GM19025 (cell line): ENCODE results near the gene ALOX5AP.
A peak's percentile ranks its signal among the peaks of the same experiment; 100 is the strongest.

ENCODE experiments used
- ATAC-seq: cut with Tn5 transposase; IDR thresholded peaks from one replicate; pipeline ENCODE4 v1.9.1; 2021; ENCODE audit warnings: mild to moderate bottlenecking, low read depth, moderate library complexity; ENCODE audit not compliant: unreplicated experiment

The ALOX5AP gene

GRCh38 chr13:30791354-30792001 is 56.1 kb downstream of the ALOX5AP start:
- ATAC-seq, result no peak

GRCh38 chr13:30792285-30793000 is 57.1 kb downstream of the ALOX5AP start:
- ATAC-seq, result no peak

DNA sequence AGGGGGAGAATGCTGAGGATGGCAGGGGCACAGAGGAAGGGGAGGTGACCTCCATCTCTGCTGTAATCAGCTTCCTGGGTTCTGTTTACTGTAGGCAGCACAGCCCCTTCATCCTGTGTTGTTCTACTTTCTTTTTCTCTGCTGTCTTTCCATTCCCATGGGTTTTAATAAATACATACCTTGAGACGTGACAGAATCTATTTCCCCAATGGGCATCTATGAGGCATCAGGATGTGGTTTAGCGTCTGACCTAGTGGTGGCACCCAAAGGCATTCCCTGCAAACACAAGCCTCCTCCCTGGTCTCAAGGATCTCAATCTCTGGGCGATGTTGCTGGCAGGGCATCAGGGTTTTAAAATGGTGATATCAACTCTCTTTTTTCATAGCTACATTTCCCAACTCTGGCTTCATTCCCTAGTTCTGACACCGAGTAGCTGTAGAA is 60.8 kb downstream of the ALOX5AP start:
- no peak for ATAC-seq

DNA sequence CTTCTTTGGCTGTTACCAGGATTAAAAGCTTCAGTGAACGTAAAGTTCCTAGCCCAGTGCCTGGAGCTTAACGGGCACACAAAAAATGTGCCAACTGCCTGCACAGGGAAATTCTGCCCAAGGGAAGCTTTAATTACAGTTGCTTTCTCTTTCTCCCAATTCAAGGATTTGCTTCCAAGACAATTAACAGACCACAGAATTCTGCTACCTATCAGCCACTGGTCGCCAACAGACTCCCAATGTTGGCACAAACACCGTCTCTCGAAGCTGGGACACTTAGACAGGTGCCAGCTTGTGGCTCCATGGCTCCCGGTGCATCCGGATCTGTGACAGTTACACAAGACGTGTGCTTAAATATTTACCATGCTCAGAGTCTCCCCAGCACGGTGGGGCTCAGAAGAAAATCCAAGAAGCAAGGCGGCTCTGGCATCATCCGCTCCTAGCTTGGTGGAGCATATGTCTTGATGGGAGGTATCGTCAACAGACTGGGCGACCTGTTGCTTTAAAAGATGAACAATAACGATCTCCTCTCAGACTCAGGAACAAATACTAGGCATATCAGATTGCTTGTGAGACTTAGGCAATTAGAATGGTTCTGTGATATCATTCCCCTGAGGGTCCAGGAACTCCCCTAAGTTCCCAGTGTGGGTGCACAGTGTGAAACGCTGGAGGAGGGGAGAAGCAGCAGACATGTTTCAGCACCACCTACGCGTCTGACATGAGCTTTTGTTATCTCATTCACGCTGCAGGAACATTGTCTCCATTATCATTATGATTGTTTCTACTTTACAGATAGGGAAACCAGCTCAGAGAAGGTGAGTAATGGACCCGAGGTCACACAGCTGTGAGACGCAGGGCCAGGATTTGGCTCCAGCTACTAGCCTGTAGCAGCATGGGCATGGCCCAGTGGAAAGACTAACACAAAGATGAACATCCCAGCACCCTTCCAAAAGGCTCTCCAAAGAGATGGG is 61.6 kb downstream of the ALOX5AP start:
- no peak for ATAC-seq

DNA sequence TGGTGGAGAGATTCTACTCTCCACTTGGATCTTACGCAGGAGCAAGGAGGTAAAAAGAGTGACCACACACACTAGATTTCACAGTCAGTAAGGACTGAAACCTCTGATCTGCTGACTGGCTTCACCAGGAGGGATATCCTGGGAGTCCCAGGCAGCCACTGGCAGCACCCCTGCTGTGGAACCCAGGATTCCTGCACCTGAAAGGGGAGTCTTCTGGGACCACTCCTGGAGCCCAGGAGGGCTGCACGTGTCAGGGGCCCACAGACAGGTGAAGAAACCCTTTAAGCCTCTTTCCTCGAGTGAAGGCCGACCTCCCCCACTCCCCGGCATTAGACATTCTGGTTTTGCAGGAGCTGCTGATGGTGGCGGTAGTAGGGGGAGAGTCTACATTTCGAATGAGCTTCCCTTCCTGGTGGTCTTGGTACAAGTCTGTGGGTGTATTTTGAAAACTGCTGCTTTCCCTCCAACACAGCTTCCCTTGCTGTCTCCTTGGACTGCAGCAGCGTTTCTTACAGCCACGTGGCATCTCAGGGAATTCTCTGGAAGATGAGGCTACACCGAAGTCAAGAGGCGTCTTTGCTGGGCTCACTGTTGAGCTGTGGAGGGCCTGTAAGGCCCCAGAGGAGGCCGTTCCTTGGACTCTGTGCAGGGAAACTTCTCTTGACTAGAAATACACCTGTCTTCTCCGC is 62.6 kb downstream of the ALOX5AP start:
- no peak for ATAC-seq

- ATAC-seq, result no peak
Measured at GRCh38 chr13:30798776-30799355, 63.5 kb downstream of the ALOX5AP start.

DNA sequence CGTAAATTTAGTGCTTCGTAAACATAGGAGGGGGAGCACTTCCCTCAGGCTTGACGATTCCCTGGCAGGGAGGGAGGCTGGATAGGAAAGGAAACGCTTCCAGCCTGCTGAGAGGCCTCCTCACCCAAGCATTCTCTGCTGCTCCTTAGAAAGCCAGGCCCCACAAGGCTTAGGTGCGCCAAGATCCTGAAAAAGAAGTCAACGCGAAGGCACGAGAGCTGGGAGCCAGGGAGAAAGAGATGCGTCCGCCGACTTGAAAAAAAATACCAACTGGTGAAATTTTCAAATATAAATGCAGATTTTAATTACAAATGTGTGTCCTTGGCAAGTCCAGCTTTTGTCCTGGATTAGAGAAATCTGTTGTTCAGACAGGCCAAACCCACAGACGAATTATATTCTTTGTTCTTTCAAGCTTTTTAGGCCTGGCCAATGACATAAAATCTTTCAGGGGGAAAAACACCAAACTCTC is 64.0 kb downstream of the ALOX5AP start:
- ATAC-seq, result no peak

- ATAC-seq, result no peak
Measured at GRCh38 chr13:30800107-30800506, 64.8 kb downstream of the ALOX5AP start.

GRCh38 chr13:30802501-30802900 is 67.2 kb downstream of the ALOX5AP start:
- no peak for ATAC-seq

DNA sequence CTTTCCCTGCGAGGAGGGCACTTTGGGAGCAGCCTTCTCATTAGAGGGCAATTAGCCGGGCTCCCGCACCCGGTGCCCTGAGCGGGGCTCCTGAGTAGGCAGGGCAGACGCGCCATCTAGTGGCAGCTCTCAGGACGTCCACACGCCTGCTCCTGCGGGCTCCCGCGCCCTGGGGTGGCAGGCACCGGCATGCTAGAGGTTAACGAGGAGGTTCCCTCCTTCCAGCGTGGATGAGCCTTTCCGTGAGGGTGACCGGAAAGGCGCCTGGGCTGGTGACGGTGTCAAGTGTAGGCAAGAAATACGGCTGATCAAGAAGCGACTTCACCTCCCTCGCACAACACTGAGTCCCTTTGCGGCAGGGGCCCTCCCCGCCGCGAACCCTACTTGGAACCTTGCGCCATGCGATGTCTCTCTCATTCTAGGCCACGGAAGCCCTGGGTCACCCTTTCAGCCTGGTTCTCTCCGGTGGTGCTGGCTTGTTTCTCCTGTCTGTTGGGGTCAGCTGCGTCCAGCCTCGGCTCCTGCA is 67.7 kb downstream of the ALOX5AP start:
- peak; percentile 91 for ATAC-seq

DNA sequence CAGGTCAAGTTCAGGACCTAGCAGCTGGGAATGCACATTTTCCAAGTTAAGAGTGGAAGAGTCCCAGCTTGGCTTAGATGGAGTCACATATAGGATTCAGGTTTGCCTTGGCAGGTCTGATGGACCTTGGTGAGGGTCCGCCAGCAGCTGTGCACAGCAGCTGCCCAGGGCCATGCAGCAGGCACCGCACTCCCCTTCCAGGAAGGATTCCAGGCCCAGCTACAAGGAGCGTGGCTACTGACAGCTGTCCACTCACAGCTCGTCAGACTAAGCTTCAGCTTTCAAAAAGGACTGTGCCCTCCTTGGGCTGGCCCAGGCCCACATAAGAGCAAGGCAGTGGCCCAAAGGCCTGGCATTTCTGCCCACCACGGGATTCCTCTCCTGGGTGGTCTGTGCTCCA is 68.4 kb downstream of the ALOX5AP start:
- ATAC-seq, result no peak

- no peak for ATAC-seq
Measured at GRCh38 chr13:30804474-30804873, 69.1 kb downstream of the ALOX5AP start.

DNA sequence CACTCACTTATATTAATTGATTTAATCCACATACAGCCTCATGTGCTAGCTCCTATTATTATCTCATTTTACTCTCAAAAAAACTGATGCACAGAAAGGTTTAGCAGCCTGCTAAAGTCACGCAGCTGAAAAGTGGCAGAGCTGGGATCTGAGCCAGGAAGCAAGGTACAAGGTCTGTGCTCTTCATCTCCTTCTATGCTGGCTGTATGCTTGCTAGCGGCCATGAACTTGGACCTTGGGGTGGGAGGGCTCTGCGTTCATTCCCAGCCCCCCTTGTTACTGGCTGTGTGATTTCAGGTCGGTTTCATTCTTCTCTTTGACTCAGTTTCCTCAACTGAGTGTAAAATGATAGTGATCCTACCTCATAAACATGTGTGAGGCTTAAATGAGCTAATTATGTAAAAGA is 69.8 kb downstream of the ALOX5AP start:
- no peak for ATAC-seq

DNA sequence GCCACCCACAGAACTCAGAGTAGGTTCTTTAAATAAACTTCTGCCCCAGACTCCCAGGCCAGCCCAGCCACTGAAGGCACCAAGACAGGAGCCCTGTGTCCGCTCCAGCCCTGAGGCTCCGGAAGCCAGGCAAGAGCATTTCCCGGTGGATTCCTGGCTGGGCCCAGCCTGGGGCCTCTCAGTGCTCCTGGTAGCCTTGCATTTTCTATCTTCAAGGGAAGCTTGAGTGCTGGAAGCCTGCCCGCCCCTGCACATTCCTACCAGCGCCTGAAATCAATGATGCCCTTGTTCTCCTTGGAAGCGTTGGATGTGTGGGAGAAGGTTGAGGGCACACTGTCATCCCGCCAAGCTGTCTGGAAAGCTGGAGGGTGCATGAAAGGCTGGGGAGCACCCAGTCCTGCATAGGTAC is 70.3 kb downstream of the ALOX5AP start:
- no peak for ATAC-seq

DNA sequence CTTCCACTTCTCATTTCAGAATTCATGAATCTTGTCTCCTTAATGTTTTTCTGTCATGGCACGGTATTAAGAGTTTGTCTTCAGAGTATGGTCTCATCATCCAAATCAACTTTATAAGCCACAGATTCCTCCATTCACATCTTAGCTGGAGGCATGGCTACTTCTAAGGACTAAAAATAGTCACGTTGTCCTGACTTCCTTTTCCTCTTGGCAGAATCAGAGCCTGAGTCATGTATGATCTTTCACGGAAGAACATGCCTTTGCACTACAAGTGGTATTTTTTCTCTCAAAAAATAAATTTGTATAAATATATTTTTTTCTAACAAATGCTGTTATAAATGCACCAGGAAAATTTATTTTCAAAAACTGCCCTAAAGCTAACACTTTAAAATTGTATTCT is 71.4 kb downstream of the ALOX5AP start:
- no peak for ATAC-seq

DNA sequence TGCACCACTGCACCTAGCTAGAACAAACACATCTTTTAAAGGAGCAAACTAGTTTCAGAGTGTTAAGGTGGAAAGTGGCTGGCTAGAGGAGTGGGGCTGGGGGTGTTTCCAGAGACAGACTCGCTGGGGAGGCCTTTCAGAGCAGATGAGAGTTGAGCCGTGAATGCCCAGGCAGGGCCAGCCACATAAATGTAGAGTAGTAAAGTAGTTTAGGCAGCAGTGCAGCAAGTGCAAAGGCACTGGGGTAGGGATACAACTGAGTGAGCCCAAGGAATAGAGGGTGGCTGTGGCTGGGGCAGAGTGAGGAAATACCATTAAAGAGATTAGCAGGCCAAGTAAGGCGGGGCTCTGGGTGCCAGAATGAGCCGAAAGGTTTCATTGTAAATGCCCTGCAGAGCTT is 72.0 kb downstream of the ALOX5AP start:
- no peak for ATAC-seq

- no peak for ATAC-seq
Measured at GRCh38 chr13:30808600-30808999, 73.3 kb downstream of the ALOX5AP start.

DNA sequence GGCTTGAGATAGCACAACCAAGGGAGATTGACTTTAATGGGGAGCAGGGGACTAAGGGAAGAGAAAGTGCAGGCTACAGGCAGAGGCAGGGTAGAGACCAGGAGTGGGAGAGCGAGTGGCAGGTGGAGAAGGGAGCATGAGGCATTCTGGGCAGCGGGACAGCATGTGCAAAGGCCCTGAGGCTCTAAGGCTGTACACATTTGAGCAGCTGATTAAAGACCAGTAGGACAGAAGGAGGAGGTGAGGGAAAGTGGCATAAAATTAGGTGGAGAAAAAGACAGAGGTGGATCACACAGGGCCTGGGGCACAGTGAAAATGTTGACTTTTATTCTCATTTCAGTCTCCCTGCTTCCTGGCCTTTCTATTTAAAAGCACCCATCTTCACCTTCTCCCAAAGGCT is 74.4 kb downstream of the ALOX5AP start:
- no peak for ATAC-seq

- ATAC-seq, result no peak
Measured at GRCh38 chr13:30810261-30810701, 74.9 kb downstream of the ALOX5AP start.

DNA sequence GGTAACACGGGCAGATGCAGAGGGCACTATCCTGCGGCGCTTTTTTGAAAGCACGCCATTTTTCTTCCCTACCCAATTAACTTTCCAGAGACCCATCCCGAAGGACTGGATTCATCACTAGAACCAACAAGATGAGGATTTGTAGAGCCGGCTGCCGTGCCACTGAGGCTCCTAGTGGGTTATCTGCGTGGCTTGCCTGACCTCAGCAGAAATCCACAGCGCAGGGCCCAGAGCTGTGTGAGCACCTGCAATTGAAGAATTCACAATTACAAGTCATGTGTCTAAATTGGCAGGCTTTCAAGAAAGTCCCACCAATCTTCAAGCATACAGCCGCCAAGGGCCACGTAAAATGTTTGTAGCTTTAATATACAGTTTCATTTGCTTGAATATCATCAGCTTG is 75.5 kb downstream of the ALOX5AP start:
- no peak for ATAC-seq
